Mesodermal cell (in vitro differentiated cells): ENCODE data around the gene IGSF9.

Source experiments
- H3K27ac ChIP-seq: 2 replicates; pipeline ENCODE4 v1.7.0; 2013; ENCODE audit warnings: mild to moderate bottlenecking, low read depth, low read length, moderate library complexity; ENCODE audit not compliant: severe bottlenecking
- H3K36me3 ChIP-seq: 2 replicates; pipeline ENCODE4 v1.7.1; 2013; ENCODE audit warnings: mild to moderate bottlenecking, low read length, moderate library complexity; ENCODE audit not compliant: control insufficient read depth, insufficient read depth
- H3K4me1 ChIP-seq: one replicate; pipeline ENCODE4 v1.7.1; 2013; ENCODE audit warnings: mild to moderate bottlenecking, low read length; ENCODE audit not compliant: insufficient read depth, control insufficient read depth, poor library complexity, severe bottlenecking
- H3K4me3 ChIP-seq: 2 replicates; pipeline ENCODE4 v1.7.0; 2013; ENCODE audit warnings: low read length, control low read depth, mild to moderate bottlenecking; ENCODE audit not compliant: insufficient read depth, poor library complexity, severe bottlenecking; ENCODE audit errors: extremely low read depth
- H3K9me3 ChIP-seq: 2 replicates; pipeline ENCODE4 v1.7.1; 2013; ENCODE audit warnings: mild to moderate bottlenecking, low read length, moderate library complexity; ENCODE audit not compliant: control insufficient read depth
- WGBS, 2 experiments: methylation state at CpG; one replicate each; pipeline ENCODE4 v1.1.5; 2013; ENCODE audit warnings: missing lambda C conversion rate in 2 of 2; ENCODE audit not compliant: insufficient coverage in 2 of 2; 5-methylcytosine and 5-hydroxymethylcytosine counted together

The IGSF9 gene

GRCh38 chr1:159931795-159932173 lies 13.6 kb downstream of the IGSF9 start:
- WGBS, 2 experiments, result 89 to 91% methylated on average over 3 of the region's 3 CpGs

GRCh38 chr1:159931101-159931794 lies 14.2 kb downstream of the IGSF9 start:
- 93 to 97% methylated on average over 11 to 12 of the region's 13 CpGs for WGBS, 2 experiments
- Histone ChIP-seq H3K36me3 (no peaks in the 10 kb centered on the region), H3K27ac (no peak overlapping the region)

More at GRCh38 chr1:159931795-159932173, 13.6 kb downstream of the IGSF9 start:
- Histone ChIP-seq H3K4me1 (peaks cover under 1% of the 10 kb centered on the region), H3K27ac (no peak overlapping the region), H3K36me3 (no peaks in the 10 kb centered on the region), H3K9me3 (no peaks in the 10 kb centered on the region), H3K4me3 (no peak overlapping the region)

GRCh38 chr1:159930634-159931033 lies 14.8 kb downstream of the IGSF9 start:
- H3K4me1 ChIP-seq, result peaks cover 7% of the 10 kb centered on the region
- H3K27ac ChIP-seq, result no peak overlapping the region
- H3K9me3 ChIP-seq, result no peaks in the 10 kb centered on the region
- H3K4me3 ChIP-seq, result no peak overlapping the region
- 80 to 97% methylated on average over 2 to 6 of the region's 8 CpGs for whole genome bisulfite sequencing, 2 experiments
- no peaks in the 10 kb centered on the region for H3K36me3 ChIP-seq

More at GRCh38 chr1:159931101-159931794, 14.2 kb downstream of the IGSF9 start:
- no peaks in the 10 kb centered on the region for H3K9me3 ChIP-seq
- no peak overlapping the region for H3K4me3 ChIP-seq
- H3K4me1 ChIP-seq, result peaks cover 2% of the 10 kb centered on the region

- Histone ChIP-seq H3K4me1 (peaks cover 7% of the 10 kb centered on the region), H3K36me3 (no peaks in the 10 kb centered on the region), H3K27ac (no peak overlapping the region), H3K9me3 (no peaks in the 10 kb centered on the region), H3K4me3 (no peak overlapping the region)
- WGBS, 2 experiments, result 95 to 98% methylated on average over 7 to 10 of the region's 11 CpGs
These were observed 15.2 kb downstream of the IGSF9 start for GRCh38 chr1:159930216-159930615.

GRCh38 chr1:159929155-159930051 lies 16.0 kb downstream of the IGSF9 start:
- H3K27ac ChIP-seq, result no peak overlapping the region
- H3K9me3 ChIP-seq, result no peaks in the 10 kb centered on the region
- no peak overlapping the region for H3K4me3 ChIP-seq
- peaks cover 7% of the 10 kb centered on the region for H3K4me1 ChIP-seq
- WGBS, 2 experiments, result 90 to 91% methylated on average over 42 to 43 of the region's 48 CpGs
- H3K36me3 ChIP-seq, result no peaks in the 10 kb centered on the region

- Histone ChIP-seq H3K4me3 (no peak overlapping the region), H3K27ac (no peak overlapping the region), H3K9me3 (no peaks in the 10 kb centered on the region), H3K4me1 (peaks cover 7% of the 10 kb centered on the region), H3K36me3 (no peaks in the 10 kb centered on the region)
- 95 to 96% methylated on average over 15 to 18 of the region's 18 CpGs for WGBS, 2 experiments
These were observed 16.8 kb downstream of the IGSF9 start for GRCh38 chr1:159928491-159929050.

GRCh38 chr1:159927849-159928431 lies 17.5 kb downstream of the IGSF9 start:
- peaks cover 2% of the 10 kb centered on the region for H3K36me3 ChIP-seq
- WGBS, 2 experiments, result 80 to 83% methylated on average over 11 of the region's 13 CpGs
- H3K27ac ChIP-seq, result no peak overlapping the region
- no peaks in the 10 kb centered on the region for H3K9me3 ChIP-seq
- H3K4me1 ChIP-seq, result peaks cover 9% of the 10 kb centered on the region
- H3K4me3 ChIP-seq, result no peak overlapping the region

GRCh38 chr1:159927211-159927848 lies 18.1 kb downstream of the IGSF9 start:
- 89 to 91% methylated on average over 16 of the region's 16 CpGs for WGBS, 2 experiments
- Histone ChIP-seq H3K4me1 (peaks cover 15% of the 10 kb centered on the region), H3K9me3 (no peaks in the 10 kb centered on the region), H3K4me3 (no peak overlapping the region), H3K27ac (no peak overlapping the region), H3K36me3 (peaks cover 8% of the 10 kb centered on the region)

GRCh38 chr1:159925719-159926078 lies 19.7 kb downstream of the IGSF9 start:
- peaks cover 23% of the 10 kb centered on the region for H3K36me3 ChIP-seq
- WGBS, 2 experiments, result 7 to 16% methylated on average over 6 to 7 of the region's 7 CpGs
- H3K27ac ChIP-seq, result peak overlapping the region; percentile 98
- H3K4me3 ChIP-seq, result peak overlapping the region; percentile 76
- no peaks in the 10 kb centered on the region for H3K9me3 ChIP-seq
- peaks cover 28% of the 10 kb centered on the region for H3K4me1 ChIP-seq
